ENCODE results near the gene NCKIPSD.

NCKIPSD gene

GRCh38 chr3:48631516-48632448 is 53.9 kb downstream of the NCKIPSD start:
- DNase-seq (ENCODE audit: low read depth) = no peak
- H3K4me3 ChIP-seq (ENCODE audit: low read depth, low read length) = no peak overlapping the region

- H3K4me3 ChIP-seq (ENCODE audit: low read depth, low read length) = no peak overlapping the region
- DNase-seq (ENCODE audit: low read depth) = no peak
These were observed 54.9 kb downstream of the NCKIPSD start for GRCh38 chr3:48630833-48631232.

DNA sequence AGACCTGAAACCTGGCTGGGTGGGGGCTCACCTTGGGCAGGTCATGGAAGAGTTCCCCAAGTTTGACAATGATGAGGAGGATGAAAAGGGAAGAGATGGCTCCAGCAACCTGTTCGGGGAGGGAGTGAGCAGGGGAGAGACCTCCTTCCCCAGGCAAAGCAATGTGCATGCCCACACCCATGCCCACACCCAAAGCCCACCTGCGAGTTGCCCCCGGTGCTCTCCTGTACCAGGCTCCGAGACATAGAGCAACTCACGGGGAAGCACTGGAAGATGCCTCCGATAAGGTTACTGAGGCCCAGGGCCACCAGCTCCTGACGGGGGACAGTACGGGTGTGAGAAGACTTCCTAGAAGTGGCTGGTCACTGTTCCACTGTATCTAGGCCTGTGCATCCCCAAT is 55.3 kb downstream of the NCKIPSD start:
- DNase-seq (ENCODE audit: low read depth) = no peak
- no peak overlapping the region for H3K4me3 ChIP-seq (ENCODE audit: low read depth, low read length)

DNA sequence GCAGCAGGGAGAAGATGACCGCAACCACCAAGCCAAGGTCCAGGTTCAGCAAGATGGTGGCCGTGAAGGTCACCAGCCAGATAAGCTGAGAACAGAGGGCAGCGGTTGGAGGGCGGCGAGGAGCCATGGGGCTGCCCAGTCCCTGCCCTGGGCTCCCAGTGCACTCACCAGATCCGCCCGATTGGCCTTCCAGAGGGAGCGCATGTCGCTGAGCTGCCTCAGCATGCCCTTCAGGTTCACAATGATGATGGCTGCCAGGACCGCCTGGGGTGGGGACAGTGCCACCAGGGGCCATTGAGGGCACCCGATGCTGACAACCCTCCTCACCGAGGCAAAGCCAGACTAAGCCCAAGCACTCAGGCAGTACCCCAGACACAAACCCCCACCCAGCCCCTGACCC is 55.8 kb downstream of the NCKIPSD start:
- no peak overlapping the region for H3K4me3 ChIP-seq (ENCODE audit: low read depth, low read length)
- no peak for DNase-seq (ENCODE audit: low read depth)

- DNase-seq (ENCODE audit: low read depth) = no peak
- H3K4me3 ChIP-seq (ENCODE audit: low read depth, low read length) = no peak overlapping the region
These were observed 57.3 kb downstream of the NCKIPSD start for GRCh38 chr3:48628277-48629017.

DNA sequence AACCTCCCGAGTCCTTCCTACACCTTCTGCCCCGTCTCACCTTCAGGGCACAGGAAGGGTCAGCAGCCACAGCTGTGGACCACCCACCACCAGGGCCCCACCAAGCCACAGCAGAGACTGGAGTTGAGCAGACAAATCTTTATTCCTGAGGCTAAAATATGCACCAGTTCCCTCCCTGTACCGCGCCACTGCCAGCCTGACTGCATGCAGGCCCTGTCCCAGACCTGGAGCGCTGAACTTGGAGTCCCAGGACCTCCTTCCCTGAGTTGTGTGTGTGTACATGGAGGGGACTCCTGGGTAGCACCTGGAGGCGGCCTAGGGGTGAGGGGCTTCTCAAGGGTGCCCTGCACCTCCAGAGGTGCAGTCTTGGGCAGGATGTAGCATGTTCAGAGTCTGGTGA is 60.1 kb downstream of the NCKIPSD start:
- no peak for DNase-seq (ENCODE audit: low read depth)
- H3K4me3 ChIP-seq (ENCODE audit: low read depth, low read length) = no peak overlapping the region

GRCh38 chr3:48624767-48625166 is 60.9 kb downstream of the NCKIPSD start:
- no peak overlapping the region for H3K4me3 ChIP-seq (ENCODE audit: low read depth, low read length)
- DNase-seq (ENCODE audit: low read depth) = no peak

DNA sequence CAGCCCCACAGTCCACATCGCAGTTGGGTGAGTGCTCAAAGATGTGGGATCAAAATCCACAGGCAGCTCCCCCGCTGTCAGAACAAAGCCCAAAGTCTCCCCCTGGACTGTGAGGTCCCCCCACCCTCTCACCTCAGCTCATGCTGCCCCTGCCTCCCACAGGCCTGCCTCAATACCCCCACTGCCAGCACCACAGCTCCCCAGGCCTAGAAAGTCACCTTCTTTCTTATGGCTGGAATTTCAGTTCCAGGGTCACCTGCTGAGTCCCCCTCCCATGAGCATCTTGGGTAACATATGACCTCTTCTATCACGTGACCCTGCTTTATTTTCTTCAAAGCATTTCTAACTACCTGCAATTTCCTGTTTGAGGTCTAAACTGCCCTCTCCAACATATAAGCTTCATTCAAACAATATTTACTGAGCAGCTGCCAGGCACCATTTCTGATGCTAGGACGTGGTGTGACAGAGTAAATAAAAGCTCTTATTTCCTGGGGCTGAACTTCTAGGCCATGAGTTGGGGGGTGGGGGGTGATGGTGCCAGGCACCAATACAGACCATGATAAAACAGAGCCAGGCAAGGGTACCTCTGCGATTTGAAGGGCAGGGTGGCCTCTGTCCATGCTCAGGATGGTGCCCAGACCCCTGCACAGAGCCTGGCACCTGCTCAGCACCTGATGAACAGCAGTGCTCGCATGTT is 61.7 kb downstream of the NCKIPSD start:
- DNase-seq (ENCODE audit: low read depth) = no peak
- no peak overlapping the region for H3K4me3 ChIP-seq (ENCODE audit: low read depth, low read length)

All from skeletal muscle cell (primary cell).